Endometrial microvascular endothelial cells (primary cell): Measurements from ENCODE around the gene ZNF474. TPM values are rescaled to one million over a fixed set of nuclear protein-coding genes. Genes with fewer than 3 reads are reported as not detected.

ENCODE experiments used
- in situ Hi-C: cut with HindIII; loops from 2 replicates; pipeline ENCODE4 v1.10.0; 2017; ENCODE audit warnings: low sequenced_read_pairs, low pct_unique_long_range_greater_than_20kb; ENCODE audit errors: inconsistent ontology term
- total RNA-seq: library from RNA; depleted of rRNA; stranded (reverse); fragments of >200 nt; gene quantifications from one replicate; pipeline ENCODE4 v1.2.3, GENCODE V29; 2015; ENCODE audit errors: inconsistent ontology term

The ZNF474 gene
- total RNA-seq, 1 donor from 2014 or later = not detected

- in situ Hi-C loops = no loop called here
These were observed 42.9 kb downstream of the ZNF474 start for GRCh38 chr5:122172207-122172606.

DNA sequence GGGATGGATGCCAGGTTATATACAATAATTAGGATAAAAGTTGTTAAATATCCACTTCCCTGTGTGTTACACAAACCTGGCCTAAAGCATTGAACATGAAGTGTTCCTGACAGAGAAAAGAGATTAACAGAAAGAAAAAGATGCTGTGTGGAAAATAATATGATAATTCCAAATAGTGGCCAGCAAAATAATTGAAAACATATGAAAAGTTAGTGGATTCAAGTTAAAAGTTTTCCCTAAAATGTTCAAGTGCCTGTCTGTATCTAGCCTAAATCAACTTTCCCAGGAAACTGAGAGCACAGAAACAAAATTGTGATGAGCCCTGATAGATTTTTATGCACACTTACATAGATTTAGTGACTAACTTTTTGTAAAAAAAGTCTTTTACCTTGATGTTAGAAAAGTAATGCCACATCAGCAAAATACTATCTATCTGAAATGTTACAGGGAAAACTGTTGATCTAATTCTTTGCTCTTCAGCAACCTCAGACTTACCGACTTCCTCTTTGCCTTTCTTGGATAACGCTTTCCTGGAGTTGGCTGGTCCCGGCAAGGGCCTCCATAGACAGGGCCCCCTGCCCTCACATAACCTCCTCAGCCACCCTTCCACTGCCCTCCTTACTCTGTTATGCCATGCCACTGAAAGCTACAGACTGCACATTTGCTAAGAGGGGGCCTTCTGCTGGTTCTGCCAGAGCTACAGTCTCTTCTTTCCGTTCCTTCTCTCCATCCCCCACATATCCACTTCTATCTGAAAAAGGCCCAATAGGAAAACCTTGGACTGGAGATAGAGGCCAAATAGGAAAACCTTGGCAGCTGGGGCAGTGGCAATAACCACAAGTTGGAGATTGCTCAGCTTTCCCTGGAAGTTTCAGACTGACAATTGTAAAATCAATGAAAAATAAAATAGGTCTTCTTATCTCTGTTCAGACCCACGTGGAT is 44.4 kb downstream of the ZNF474 start:
- in situ Hi-C loops = no loop called here

GRCh38 chr5:122175091-122175490 is 45.7 kb downstream of the ZNF474 start:
- in situ Hi-C loops = no loop called here

DNA sequence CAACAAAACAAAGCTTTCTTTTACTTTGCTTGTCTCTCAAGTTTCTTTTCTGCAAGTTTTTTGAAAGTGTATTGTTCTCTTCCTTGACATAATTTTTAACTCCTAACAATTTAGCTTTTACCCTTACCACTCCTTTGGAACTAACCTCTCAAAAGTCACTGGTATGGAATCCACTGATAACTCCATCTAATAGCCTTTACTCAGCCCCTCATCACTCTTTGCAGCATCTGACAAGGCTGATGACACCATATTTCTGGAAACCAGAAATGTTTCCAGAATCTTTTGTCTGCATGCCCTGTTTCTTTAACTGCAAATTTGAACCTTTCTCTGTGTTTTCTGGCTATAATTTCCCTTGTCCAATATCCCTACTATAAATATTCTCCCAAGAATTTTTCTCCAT is 46.5 kb downstream of the ZNF474 start:
- in situ Hi-C loops = no loop called here

DNA sequence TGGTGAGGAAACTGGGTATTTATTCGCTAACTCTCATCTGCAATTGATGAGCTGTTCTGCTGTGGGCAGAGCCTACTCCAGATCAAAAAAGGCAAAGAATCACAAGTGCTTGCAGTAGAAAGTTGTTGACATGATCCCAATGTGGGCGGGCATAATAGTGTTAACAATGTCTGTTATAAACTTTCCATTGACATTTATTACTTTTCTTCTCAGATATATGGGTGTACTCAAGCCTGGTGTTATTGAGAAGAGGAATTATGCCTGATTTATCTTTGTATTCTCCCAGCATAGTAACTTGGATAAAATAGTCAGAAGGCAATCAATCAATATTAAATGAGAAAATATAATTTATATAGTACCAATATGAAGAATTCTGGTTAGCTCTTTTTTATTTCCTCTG is 47.8 kb downstream of the ZNF474 start:
- in situ Hi-C loops = no loop called here

DNA sequence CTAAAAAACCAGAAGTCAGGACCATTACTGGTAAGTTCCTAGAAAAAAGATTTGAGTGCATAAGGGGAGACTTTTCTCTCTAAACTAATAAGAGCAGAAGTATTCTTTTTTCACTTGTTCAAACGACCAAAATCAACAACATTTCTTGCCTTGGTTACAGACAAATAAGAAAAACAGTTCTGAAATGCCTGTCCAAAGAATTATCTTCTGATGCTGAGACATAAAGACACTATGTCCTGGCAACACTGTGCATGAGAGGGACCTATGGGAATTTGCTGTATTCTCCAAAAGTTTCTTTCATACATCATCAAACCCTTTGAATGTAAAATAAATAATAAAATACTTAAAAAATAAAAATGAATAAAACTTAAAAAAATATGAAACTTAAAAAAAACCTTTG is 50.4 kb downstream of the ZNF474 start:
- in situ Hi-C loops = no loop called here

DNA sequence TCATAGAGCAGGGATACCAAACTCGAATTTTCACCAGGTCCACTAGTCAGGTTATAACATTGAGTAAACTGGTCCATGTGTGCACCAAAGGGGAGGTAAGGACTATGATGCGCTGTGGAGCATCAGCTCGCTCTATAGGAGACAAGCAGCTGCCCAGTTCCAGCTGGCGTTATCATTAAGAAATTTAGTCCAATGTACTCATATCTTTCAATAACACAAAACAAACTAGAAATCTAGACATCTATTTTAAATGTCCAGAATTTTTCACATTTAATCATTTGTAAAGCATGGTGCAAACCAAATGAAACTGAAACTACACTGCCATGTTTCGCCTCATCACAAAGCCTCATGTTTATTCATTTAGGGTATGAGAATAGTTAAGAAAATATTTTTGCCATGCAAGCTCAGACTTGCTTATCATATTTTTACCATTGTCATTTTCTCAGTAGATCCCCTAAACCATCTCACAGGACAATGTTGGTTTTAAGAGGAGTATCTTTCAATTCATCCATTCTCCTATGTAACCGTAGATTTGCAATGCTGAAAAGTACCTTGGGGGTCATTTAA is 50.9 kb downstream of the ZNF474 start:
- in situ Hi-C loops = no loop called here

DNA sequence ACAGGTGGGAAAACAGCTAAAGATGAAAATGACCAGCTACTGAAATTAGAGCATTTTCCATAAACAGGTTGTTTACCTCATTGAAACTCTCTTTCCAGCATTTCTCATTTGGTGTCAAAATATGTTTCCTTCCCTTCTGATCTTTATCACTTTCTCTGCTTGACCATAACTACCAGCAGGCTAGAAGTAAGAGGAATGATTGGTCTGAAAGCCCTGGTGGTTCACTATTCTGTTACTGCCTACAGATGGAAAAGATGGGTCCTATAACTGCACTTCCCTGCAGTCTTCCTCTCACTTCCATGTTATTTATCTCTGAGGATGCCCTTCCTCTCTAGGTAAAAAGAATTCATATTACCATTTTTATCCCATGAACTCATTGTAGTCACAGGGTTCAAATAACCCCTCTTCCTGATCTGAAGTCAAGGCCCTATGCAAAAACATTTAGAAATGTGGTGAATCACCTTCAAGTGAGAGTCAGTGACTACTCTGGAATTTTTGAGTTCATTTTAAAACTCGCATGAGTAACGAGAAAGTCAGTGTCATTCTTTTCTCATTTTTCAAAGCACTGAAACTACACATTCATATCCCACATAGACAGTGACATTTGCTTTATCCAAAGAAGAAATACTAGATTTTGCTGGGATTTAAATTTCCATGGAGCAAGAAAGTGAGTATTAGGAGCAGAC is 51.7 kb downstream of the ZNF474 start:
- in situ Hi-C loops = no loop called here

DNA sequence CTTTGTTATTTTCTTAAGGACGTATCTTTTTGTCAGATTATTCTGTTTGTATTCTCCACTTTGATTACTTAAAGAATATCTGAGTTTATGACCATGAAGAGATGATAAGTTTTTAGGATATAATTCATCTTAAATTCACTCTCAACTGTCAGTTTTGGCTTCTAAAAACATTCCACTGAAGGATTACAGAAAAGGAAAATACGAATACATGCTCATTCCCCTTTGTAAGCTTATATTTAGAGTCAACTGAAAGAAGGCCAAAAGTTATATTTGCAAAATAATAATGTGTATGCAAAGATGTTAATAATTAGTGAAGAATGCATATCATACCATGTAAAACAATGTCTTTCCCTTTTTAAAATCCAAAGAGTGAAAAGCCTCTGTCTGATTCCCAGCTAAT is 52.5 kb downstream of the ZNF474 start:
- in situ Hi-C loops = no loop called here

- in situ Hi-C loops = no loop called here
These were observed 53.2 kb downstream of the ZNF474 start for GRCh38 chr5:122182491-122182921.

- in situ Hi-C loops = no loop called here
These were observed 53.9 kb downstream of the ZNF474 start for GRCh38 chr5:122183098-122183787.

DNA sequence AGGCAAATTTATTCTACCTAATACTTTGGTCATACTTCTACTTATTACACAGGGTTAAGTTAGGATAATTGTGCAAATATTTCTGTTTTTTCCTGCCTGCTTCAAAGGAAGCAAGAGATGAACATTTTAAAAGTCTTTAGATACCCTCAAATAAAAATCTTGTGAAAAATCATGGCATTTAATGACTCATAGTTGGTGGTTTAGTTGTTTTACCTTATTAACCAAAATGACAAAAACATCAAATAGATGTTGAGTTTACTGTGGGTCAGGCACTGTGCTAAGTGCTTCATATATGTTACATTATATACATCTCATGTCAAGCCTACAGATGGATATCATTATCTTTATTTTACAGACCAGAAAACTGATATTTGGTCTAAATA is 54.4 kb downstream of the ZNF474 start:
- in situ Hi-C loops = no loop called here

GRCh38 chr5:122184676-122185255 is 55.4 kb downstream of the ZNF474 start:
- in situ Hi-C loops = no loop called here

- in situ Hi-C loops = no loop called here
These were observed 58.1 kb downstream of the ZNF474 start for GRCh38 chr5:122187426-122187825.

GRCh38 chr5:122190156-122190555 is 60.8 kb downstream of the ZNF474 start:
- in situ Hi-C loops = no loop called here

GRCh38 chr5:122192497-122193496 is 63.5 kb downstream of the ZNF474 start:
- in situ Hi-C loops = no loop called here

DNA sequence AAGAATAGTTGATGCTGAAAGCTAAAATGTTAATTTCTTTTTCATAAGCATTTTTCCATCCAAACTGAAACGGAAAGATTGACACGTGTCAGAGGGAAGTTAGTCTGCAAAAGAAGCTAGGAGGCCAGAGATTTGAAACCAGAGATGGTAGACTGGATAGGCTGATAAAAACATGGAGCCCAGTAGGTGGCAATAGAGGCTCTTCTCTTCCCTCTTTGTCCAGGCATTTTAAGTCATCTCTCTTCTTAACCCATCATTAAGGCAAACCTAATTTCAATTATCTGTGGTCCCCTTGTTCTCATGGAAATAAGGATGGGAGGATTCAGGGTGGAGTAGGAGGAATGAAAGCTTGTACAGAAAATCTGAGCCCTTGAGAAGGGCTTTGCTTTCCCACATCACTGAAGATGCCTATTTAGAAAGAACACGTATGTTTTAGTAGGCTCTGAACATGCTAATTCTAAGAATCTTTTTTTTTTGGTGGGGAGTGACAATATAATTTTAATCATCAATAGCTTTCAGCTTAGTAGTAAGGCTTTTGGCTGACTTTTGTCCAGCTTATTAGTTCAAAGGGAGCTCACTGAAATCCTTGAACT is 66.6 kb downstream of the ZNF474 start:
- in situ Hi-C loops = no loop called here
